Glomerular visceral epithelial cell (primary cell): ENCODE data around the gene CD99.
A peak's percentile ranks its signal among the peaks of the same experiment; 100 is the strongest.

ENCODE experiments used
- DNase-seq: peaks from one replicate; pipeline ENCODE4 v3.0.0-alpha.2; 2016; ENCODE audit errors: extremely low spot score

CD99 gene

GRCh38 chrX:2698604-2699003 is 7.5 kb downstream of the CD99 start:
- DNase-seq, result no peak

- DNase-seq, result no peak
Observed at GRCh38 chrX:2699959-2700358, 8.9 kb downstream of the CD99 start.

GRCh38 chrX:2700405-2701320 is 9.6 kb downstream of the CD99 start:
- DNase-seq, result no peak

- DNase-seq, result no peak
Observed at GRCh38 chrX:2701600-2701999, 10.5 kb downstream of the CD99 start.

- no peak for DNase-seq
Observed at GRCh38 chrX:2703991-2704369, 12.9 kb downstream of the CD99 start.

- no peak for DNase-seq
Observed at GRCh38 chrX:2705046-2705832, 14.1 kb downstream of the CD99 start.

- peak; percentile 93 for DNase-seq
Observed at GRCh38 chrX:2707334-2707760, 16.3 kb downstream of the CD99 start.

- DNase-seq, result peak; percentile 13
Observed at GRCh38 chrX:2708021-2708420, 16.9 kb downstream of the CD99 start.

- no peak for DNase-seq
Observed at GRCh38 chrX:2708592-2709188, 17.6 kb downstream of the CD99 start.

- DNase-seq, result no peak
Observed at GRCh38 chrX:2709556-2709955, 18.5 kb downstream of the CD99 start.

GRCh38 chrX:2710041-2710840 is 19.1 kb downstream of the CD99 start:
- peak; percentile 75 for DNase-seq

GRCh38 chrX:2711441-2711840 is 20.3 kb downstream of the CD99 start:
- DNase-seq, result no peak

- DNase-seq, result no peak
Observed at GRCh38 chrX:2712428-2712827, 21.3 kb downstream of the CD99 start.

- DNase-seq, result no peak
Observed at GRCh38 chrX:2712890-2713840, 22.1 kb downstream of the CD99 start.

GRCh38 chrX:2714551-2714950 is 23.5 kb downstream of the CD99 start:
- DNase-seq, result no peak

- DNase-seq, result no peak
Observed at GRCh38 chrX:2715066-2715600, 24.0 kb downstream of the CD99 start.

- no peak for DNase-seq
Observed at GRCh38 chrX:2717312-2717711, 26.2 kb downstream of the CD99 start.

GRCh38 chrX:2718821-2719220 is 27.7 kb downstream of the CD99 start:
- DNase-seq, result no peak

GRCh38 chrX:2719774-2720447 is 28.8 kb downstream of the CD99 start:
- no peak for DNase-seq
